ENCODE measurements around the gene CCL24.

CCL24 gene

DNA sequence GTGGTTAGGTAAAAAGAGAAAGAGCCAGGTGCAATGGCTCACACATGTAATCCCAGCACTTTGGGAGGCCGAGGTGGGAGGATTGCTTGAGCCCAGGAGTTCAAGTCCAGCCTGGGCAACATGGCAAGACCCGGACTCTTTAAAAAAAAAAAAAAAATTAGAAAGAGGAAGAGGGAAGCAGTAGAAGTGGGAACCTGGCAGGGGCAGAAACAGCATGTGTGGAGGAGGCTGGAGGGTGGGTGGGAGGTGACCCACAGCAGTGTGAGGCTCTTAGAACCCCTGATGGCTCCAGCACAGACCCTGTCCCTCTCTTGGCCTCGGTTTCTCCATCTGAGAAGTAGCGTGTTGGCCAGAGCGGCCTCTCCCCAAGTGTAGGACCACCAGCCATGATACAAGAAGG, 4.9 kb upstream of the CCL24 start:
- H3K36me3 ChIP-seq (ENCODE audit: insufficient read depth, low read length), result no peaks in the 10 kb centered on the region
- H3K27me3 ChIP-seq (ENCODE audit: insufficient read depth, low read length), result 0 out of 2 replicates have a peak, but pooled peaks cover 4% of the 10 kb centered on the region
- H3K27ac ChIP-seq (ENCODE audit: low read depth, low read length, poor library complexity, severe bottlenecking), result no peak overlapping the region
- H3K4me3 ChIP-seq (ENCODE audit: low read depth, low read length, poor library complexity, severe bottlenecking), result no peak overlapping the region
- no peaks in the 10 kb centered on the region for H3K9me3 ChIP-seq (ENCODE audit: low read length)
- no peaks in the 10 kb centered on the region for H3K79me2 ChIP-seq (ENCODE audit: insufficient read depth, low read length)
- TF ChIP-seq EZH2 (IDR thresholded peaks at IDR 0.05; ENCODE audit: borderline replicate concordance, low read length), result no peak
- H3K4me2 ChIP-seq (ENCODE audit: low read length), result no peak overlapping the region
- no peaks in the 10 kb centered on the region for H3K9me2 ChIP-seq (ENCODE audit: low read depth, low read length)
- H3K4me1 ChIP-seq (ENCODE audit: insufficient read depth, low read length, severe bottlenecking), result no peaks in the 10 kb centered on the region
- H4K20me1 ChIP-seq (ENCODE audit: insufficient read depth, low read length), result no peaks in the 10 kb centered on the region
- no peak overlapping the region for H3K9ac ChIP-seq (ENCODE audit: low read length)
- no peak overlapping the region for H2AFZ ChIP-seq (ENCODE audit: low read length)
- no peaks in the 10 kb centered on the region for H3F3A ChIP-seq (ENCODE audit: insufficient read depth, low read length)

- Histone ChIP-seq H3K9me3 (ENCODE audit: low read length) (no peaks in the 10 kb centered on the region), H3K27ac (ENCODE audit: low read depth, low read length, poor library complexity, severe bottlenecking) (no peak overlapping the region), H3K9ac (ENCODE audit: low read length) (no peak overlapping the region), H3K9me2 (ENCODE audit: low read depth, low read length) (no peaks in the 10 kb centered on the region), H3F3A (ENCODE audit: insufficient read depth, low read length) (no peaks in the 10 kb centered on the region), H4K20me1 (ENCODE audit: insufficient read depth, low read length) (no peaks in the 10 kb centered on the region), H2AFZ (ENCODE audit: low read length) (no peak overlapping the region), H3K4me1 (ENCODE audit: insufficient read depth, low read length, severe bottlenecking) (no peaks in the 10 kb centered on the region), H3K36me3 (ENCODE audit: insufficient read depth, low read length) (no peaks in the 10 kb centered on the region), H3K79me2 (ENCODE audit: insufficient read depth, low read length) (no peaks in the 10 kb centered on the region), H3K27me3 (ENCODE audit: insufficient read depth, low read length) (0 out of 2 replicates have a peak, but pooled peaks cover 4% of the 10 kb centered on the region), H3K4me3 (ENCODE audit: low read depth, low read length, poor library complexity, severe bottlenecking) (no peak overlapping the region), H3K4me2 (ENCODE audit: low read length) (no peak overlapping the region)
- TF ChIP-seq EZH2 (IDR thresholded peaks at IDR 0.05; ENCODE audit: borderline replicate concordance, low read length), result no peak
- TF ChIP-seq, protein P1, sequence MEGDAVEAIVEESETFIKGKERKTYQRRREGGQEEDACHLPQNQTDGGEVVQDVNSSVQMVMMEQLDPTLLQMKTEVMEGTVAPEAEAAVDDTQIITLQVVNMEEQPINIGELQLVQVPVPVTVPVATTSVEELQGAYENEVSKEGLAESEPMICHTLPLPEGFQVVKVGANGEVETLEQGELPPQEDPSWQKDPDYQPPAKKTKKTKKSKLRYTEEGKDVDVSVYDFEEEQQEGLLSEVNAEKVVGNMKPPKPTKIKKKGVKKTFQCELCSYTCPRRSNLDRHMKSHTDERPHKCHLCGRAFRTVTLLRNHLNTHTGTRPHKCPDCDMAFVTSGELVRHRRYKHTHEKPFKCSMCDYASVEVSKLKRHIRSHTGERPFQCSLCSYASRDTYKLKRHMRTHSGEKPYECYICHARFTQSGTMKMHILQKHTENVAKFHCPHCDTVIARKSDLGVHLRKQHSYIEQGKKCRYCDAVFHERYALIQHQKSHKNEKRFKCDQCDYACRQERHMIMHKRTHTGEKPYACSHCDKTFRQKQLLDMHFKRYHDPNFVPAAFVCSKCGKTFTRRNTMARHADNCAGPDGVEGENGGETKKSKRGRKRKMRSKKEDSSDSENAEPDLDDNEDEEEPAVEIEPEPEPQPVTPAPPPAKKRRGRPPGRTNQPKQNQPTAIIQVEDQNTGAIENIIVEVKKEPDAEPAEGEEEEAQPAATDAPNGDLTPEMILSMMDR (IDR thresholded peaks at IDR 0.05; ENCODE audit: low read length), result no peak
These were observed 3.5 kb upstream of the CCL24 start for GRCh38 chr7:75817116-75817515.

DNA sequence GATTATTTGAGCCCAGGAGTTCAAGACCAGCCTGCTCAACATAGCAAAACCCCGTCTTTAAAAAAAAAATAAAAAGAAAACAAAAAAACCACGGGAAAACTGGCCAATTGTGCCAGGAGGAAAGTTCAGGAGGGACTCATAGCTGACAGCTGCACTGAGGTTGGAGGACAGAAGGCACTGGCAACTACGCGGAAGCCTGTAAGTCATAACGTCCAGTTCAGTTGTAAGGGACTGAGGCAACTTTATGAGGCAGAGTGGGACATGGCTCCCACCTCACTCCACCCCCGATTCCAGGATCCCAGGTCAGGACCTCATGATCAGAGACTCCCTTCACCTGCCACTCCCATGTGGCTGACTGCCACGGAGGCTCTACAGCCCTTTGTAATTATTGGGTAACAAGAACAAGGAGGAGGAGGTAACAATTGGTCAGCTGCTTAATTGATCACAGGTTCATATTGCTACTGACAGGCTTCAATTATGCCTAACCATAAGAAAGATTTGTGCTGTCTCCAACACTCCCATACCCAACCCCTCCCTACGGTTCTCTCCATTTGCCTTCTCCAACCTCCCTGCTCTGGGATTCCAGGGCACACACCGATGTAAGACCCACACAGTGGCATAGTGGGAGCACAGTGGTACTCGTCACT, 1.9 kb upstream of the CCL24 start:
- Histone ChIP-seq H3F3A (ENCODE audit: insufficient read depth, low read length) (no peaks in the 10 kb centered on the region), H3K9me2 (ENCODE audit: low read depth, low read length) (no peaks in the 10 kb centered on the region), H3K9me3 (ENCODE audit: low read length) (no peaks in the 10 kb centered on the region), H3K79me2 (ENCODE audit: insufficient read depth, low read length) (no peaks in the 10 kb centered on the region), H3K4me2 (ENCODE audit: low read length) (no peak overlapping the region), H4K20me1 (ENCODE audit: insufficient read depth, low read length) (no peaks in the 10 kb centered on the region), H3K27ac (ENCODE audit: low read depth, low read length, poor library complexity, severe bottlenecking) (no peak overlapping the region), H3K4me1 (ENCODE audit: insufficient read depth, low read length, severe bottlenecking) (no peaks in the 10 kb centered on the region), H3K4me3 (ENCODE audit: low read depth, low read length, poor library complexity, severe bottlenecking) (no peak overlapping the region), H3K36me3 (ENCODE audit: insufficient read depth, low read length) (no peaks in the 10 kb centered on the region), H3K9ac (ENCODE audit: low read length) (no peak overlapping the region), H2AFZ (ENCODE audit: low read length) (no peak overlapping the region), H3K27me3 (ENCODE audit: insufficient read depth, low read length) (no peaks in the 10 kb centered on the region)
- TF ChIP-seq, protein P1 (IDR thresholded peaks at IDR 0.05; ENCODE audit: low read length), result no peak
- no peak for TF ChIP-seq EZH2 (IDR thresholded peaks at IDR 0.05; ENCODE audit: borderline replicate concordance, low read length)

- no peaks in the 10 kb centered on the region for H3K79me2 ChIP-seq (ENCODE audit: insufficient read depth, low read length)
- no peak overlapping the region for H3K4me3 ChIP-seq (ENCODE audit: low read depth, low read length, poor library complexity, severe bottlenecking)
- TF ChIP-seq, protein P1 (IDR thresholded peaks at IDR 0.05; ENCODE audit: low read length), result no peak
- no peak for TF ChIP-seq EZH2 (IDR thresholded peaks at IDR 0.05; ENCODE audit: borderline replicate concordance, low read length)
- H3K36me3 ChIP-seq (ENCODE audit: insufficient read depth, low read length), result no peaks in the 10 kb centered on the region
- H2AFZ ChIP-seq (ENCODE audit: low read length), result no peak overlapping the region
- H3K9ac ChIP-seq (ENCODE audit: low read length), result no peak overlapping the region
- no peaks in the 10 kb centered on the region for H3F3A ChIP-seq (ENCODE audit: insufficient read depth, low read length)
- no peaks in the 10 kb centered on the region for H3K9me2 ChIP-seq (ENCODE audit: low read depth, low read length)
- H3K4me1 ChIP-seq (ENCODE audit: insufficient read depth, low read length, severe bottlenecking), result no peaks in the 10 kb centered on the region
- no peak overlapping the region for H3K4me2 ChIP-seq (ENCODE audit: low read length)
- H3K9me3 ChIP-seq (ENCODE audit: low read length), result no peaks in the 10 kb centered on the region
- H3K27me3 ChIP-seq (ENCODE audit: insufficient read depth, low read length), result no peaks in the 10 kb centered on the region
- H4K20me1 ChIP-seq (ENCODE audit: insufficient read depth, low read length), result no peaks in the 10 kb centered on the region
- H3K27ac ChIP-seq (ENCODE audit: low read depth, low read length, poor library complexity, severe bottlenecking), result no peak overlapping the region
These were observed 871 bp upstream of the CCL24 start for GRCh38 chr7:75814407-75814947.
